Breast epithelium (tissue), 3 donors: ENCODE data around the gene STRBP.

Experiments used
- POLR2A ChIP-seq: fragments of 450-650 bp; IDR thresholded peaks from one replicate; pipeline ENCODE4 v1.6.1; 2016; ENCODE audit warnings: antibody characterized with exemption, mild to moderate bottlenecking, moderate library complexity
- TF ChIP-seq, protein P1 (sequence below), 3 donors: fragments of 450-650 bp; IDR thresholded peaks; one replicate each; pipeline ENCODE4 v1.5.1; 2016 to 2017; ENCODE audit warnings: antibody characterized with exemption in 3 of 3, mild to moderate bottlenecking in 3 of 3, moderate library complexity in 3 of 3

DNA sequence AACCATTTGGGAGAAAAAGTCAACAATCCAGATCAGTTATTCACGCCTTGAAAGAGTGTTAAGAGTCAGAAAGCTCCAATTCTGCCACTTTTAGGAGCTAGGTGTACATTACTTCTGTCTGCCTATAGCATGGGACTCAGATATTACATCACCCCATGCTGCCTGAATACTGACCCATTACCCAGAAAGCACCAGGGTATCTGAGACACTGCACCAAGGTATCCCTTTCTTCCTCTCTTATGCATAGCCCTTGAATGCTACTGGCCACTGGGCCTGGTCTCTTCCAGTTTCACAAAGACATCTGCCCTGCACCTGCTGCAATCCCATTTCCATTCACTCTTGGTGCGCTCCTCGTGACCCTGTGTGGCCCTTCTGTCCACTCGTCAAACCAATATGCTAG, 2.6 kb downstream of the STRBP start:
- TF ChIP-seq, protein P1, sequence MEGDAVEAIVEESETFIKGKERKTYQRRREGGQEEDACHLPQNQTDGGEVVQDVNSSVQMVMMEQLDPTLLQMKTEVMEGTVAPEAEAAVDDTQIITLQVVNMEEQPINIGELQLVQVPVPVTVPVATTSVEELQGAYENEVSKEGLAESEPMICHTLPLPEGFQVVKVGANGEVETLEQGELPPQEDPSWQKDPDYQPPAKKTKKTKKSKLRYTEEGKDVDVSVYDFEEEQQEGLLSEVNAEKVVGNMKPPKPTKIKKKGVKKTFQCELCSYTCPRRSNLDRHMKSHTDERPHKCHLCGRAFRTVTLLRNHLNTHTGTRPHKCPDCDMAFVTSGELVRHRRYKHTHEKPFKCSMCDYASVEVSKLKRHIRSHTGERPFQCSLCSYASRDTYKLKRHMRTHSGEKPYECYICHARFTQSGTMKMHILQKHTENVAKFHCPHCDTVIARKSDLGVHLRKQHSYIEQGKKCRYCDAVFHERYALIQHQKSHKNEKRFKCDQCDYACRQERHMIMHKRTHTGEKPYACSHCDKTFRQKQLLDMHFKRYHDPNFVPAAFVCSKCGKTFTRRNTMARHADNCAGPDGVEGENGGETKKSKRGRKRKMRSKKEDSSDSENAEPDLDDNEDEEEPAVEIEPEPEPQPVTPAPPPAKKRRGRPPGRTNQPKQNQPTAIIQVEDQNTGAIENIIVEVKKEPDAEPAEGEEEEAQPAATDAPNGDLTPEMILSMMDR (IDR thresholded peaks at IDR 0.05) = no peak
- TF ChIP-seq POLR2A = no peak
